ENCODE data around the gene TUBB2B.

- TF ChIP-seq CTCF (IDR thresholded peaks at IDR 0.05) (no peak), ZNF302 (CRISPR knock-in tag; IDR thresholded peaks at IDR 0.05) (no peak), CHD2 (IDR thresholded peaks at IDR 0.05; ENCODE audit: low read length, partially characterized antibody) (no peak), HDAC2 (IDR thresholded peaks at IDR 0.05) (no peak), PBX3 (IDR thresholded peaks at IDR 0.05) (no peak), POLR2A (IDR thresholded peaks at IDR 0.05; ENCODE audit: low read length) (no peak), CEBPB (IDR thresholded peaks at IDR 0.05) (no peak)
These were observed 15.2 kb downstream of the TUBB2B start for GRCh38 chr6:3212261-3212660.

All from A549 (cell line).